Osteocyte (in vitro differentiated cells): ENCODE data around the gene UGT1A3. TPM values are rescaled to one million over a fixed set of nuclear protein-coding genes. Genes with fewer than 3 reads are reported as not detected.

ENCODE experiments used
- DNase-seq: peaks from one replicate; pipeline ENCODE4 v3.0.0; 2021; ENCODE audit warnings: mixed read lengths; ENCODE audit not compliant: unreplicated experiment; ENCODE audit errors: extremely low spot score
- H3K27ac Mint-ChIP-seq: one replicate; pipeline ENCODE4 v1.8.0; 2021; ENCODE audit warnings: mild to moderate bottlenecking, mixed read lengths; ENCODE audit not compliant: unreplicated experiment
- H3K27me3 Mint-ChIP-seq: one replicate; pipeline ENCODE4 v1.8.0; 2021; ENCODE audit warnings: mixed read lengths; ENCODE audit not compliant: unreplicated experiment
- H3K36me3 Mint-ChIP-seq: one replicate; pipeline ENCODE4 v1.8.0; 2021; ENCODE audit warnings: mixed read lengths; ENCODE audit not compliant: unreplicated experiment
- H3K4me1 Mint-ChIP-seq: one replicate; pipeline ENCODE4 v1.8.0; 2021; ENCODE audit warnings: mixed read lengths; ENCODE audit not compliant: unreplicated experiment
- H3K4me3 Mint-ChIP-seq: one replicate; pipeline ENCODE4 v1.8.0; 2021; ENCODE audit warnings: mild to moderate bottlenecking, moderate library complexity, mixed read lengths; ENCODE audit not compliant: unreplicated experiment
- H3K9me3 Mint-ChIP-seq: one replicate; pipeline ENCODE4 v1.8.0; 2021; ENCODE audit warnings: mixed read lengths; ENCODE audit not compliant: unreplicated experiment
- total RNA-seq: library from RNA; stranded (reverse); gene quantifications from 2 replicates; pipeline ENCODE4 v1.2.1, GENCODE V29; 2021
- TF ChIP-seq, protein P1 (sequence below): fragments of 200-600 bp; sonication (generic); IDR thresholded peaks from 2 replicates; pipeline ENCODE4 v1.5.0; 2021; ENCODE audit warnings: antibody characterized with exemption, mild to moderate bottlenecking, moderate library complexity

The UGT1A3 gene
- total RNA-seq, 1 donor from 2014 or later, result not detected

DNA sequence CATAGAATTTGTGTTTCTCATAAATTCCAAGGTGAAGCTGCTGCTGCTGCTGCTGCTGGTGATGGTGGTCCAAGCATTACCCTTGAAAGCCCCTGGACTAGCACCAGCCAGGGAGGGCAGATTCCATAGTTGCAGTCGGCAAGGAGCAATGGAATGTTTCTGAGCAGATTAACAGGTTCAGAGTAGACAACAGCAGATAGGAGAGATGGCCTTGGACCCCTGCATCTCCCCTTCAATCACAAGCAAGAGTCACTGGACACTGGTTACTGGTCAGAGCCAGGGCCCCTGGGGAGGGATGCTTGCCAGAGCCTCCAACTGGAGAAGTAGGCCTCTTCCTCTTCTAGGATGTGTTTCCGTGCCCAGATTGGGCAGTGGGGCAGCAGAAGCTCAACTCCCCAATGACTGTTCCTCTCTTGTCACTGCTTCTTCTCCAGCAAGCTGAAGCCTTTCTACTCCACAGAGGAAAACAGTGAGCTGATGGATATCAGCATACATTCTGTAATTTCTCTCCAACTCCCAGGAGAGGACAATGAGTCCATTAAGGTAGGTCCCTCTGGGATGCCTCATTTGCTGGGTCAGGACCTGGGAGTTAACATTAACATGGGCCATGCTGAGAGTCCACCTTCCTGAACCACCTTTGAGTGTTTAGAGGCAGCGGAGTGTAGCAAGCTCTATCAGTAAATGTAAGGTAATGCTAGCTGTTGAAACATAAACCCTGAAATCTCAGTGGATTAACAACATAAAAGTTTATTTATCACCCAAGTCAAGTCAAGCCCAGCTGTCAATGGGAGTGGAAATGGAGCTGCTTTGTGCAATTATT, 84.6 kb downstream of the UGT1A3 start:
- Mint-ChIP-seq H3K27me3 (peaks cover 18% of the 10 kb centered on the region), H3K4me1 (peaks cover 21% of the 10 kb centered on the region)

DNA sequence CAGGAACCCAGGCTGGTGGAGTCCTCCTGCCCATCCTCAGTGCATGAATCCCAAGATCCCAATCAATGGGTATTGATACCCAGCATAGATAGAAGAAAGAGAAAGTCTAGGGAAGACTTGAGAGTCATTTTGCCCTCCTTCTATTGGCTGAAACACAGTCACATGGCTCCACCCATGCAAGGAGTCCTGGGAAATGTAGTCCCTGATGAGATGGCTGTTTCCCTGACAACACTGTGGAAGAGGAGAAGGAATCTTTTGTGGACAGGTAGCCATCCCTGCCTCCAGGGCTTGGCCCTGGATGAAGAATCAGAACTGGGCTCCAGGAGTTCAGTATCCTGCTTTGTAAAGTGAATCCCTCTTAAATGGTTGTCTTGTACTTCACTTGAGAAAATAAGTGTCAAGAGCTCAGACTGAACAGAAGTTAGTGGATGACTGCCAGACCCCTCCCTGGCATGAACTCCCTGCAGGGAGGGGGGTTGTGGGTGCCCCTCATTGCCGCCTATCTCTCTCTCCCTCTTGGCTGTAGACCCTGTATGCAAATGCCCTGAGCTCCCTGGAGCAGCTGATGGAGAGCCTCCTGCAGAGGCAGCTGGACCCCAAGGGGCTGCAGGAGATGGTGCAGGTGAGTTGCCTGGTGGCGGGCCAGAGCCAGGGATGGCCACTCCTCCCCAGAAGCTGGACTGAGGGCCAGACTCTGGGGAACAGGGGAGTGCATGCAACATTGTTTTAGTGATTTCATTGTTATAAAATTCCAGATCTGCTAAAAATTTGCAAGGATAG, 85.4 kb downstream of the UGT1A3 start:
- Mint-ChIP-seq H3K4me3 (no peak overlapping the region), H3K27ac (no peak overlapping the region), H3K27me3 (peaks cover 18% of the 10 kb centered on the region), H3K36me3 (no peaks in the 10 kb centered on the region), H3K4me1 (peaks cover 21% of the 10 kb centered on the region), H3K9me3 (no peaks in the 10 kb centered on the region)
- TF ChIP-seq, protein P1, sequence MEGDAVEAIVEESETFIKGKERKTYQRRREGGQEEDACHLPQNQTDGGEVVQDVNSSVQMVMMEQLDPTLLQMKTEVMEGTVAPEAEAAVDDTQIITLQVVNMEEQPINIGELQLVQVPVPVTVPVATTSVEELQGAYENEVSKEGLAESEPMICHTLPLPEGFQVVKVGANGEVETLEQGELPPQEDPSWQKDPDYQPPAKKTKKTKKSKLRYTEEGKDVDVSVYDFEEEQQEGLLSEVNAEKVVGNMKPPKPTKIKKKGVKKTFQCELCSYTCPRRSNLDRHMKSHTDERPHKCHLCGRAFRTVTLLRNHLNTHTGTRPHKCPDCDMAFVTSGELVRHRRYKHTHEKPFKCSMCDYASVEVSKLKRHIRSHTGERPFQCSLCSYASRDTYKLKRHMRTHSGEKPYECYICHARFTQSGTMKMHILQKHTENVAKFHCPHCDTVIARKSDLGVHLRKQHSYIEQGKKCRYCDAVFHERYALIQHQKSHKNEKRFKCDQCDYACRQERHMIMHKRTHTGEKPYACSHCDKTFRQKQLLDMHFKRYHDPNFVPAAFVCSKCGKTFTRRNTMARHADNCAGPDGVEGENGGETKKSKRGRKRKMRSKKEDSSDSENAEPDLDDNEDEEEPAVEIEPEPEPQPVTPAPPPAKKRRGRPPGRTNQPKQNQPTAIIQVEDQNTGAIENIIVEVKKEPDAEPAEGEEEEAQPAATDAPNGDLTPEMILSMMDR, result no peak
- no peak for DNase-seq

More for the DNA sequence above, 84.6 kb downstream of the UGT1A3 start:
- DNase-seq, result no peak
- H3K9me3 Mint-ChIP-seq, result no peaks in the 10 kb centered on the region
- no peak overlapping the region for H3K27ac Mint-ChIP-seq
- H3K36me3 Mint-ChIP-seq, result no peaks in the 10 kb centered on the region
- TF ChIP-seq, protein P1, result no peak
- H3K4me3 Mint-ChIP-seq, result no peak overlapping the region

DNA sequence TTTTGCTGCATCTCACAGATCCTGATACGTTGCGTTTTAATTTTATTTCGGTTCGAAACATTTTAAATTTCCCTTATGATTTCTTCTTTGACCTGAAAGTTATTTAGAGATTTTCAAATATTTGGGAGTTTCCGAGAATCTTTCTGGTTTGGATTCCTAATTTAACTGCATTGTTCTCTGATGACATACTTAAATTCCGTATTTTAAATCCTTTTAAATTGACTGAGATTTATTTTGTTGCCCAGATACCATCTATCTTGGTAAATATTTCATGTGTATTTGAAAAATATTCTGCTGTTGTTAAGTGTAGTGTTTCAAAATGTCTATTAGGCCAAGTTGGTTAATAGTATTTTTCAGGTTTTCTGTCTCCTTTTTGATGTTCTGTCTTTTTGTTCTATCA, 87.0 kb downstream of the UGT1A3 start:
- Mint-ChIP-seq H3K27ac (peak overlapping the region; percentile 43), H3K27me3 (peaks cover 16% of the 10 kb centered on the region), H3K9me3 (no peaks in the 10 kb centered on the region), H3K36me3 (no peaks in the 10 kb centered on the region), H3K4me1 (peaks cover 21% of the 10 kb centered on the region), H3K4me3 (no peak overlapping the region)
- DNase-seq, result no peak
- TF ChIP-seq, protein P1, result no peak

DNA sequence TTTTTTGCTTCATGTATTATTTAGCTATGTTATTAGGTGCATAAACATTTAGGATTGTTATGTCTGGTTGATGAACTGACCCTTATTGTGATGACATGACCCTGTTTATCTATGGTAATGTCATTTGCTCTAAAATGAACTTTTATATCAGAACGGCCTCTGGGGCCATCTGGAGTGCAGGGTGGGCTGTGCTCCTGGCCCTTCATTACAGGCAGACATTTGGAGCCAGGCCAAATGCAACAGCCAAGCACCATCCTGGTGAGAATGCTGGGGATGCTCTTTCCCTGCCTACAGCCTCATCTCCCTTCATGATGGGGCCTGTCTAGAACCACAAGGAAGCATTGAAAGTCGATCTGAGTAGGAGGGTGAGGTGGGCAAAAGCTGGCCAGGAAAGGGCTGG, 87.5 kb downstream of the UGT1A3 start:
- Mint-ChIP-seq H3K36me3 (no peaks in the 10 kb centered on the region), H3K4me3 (no peak overlapping the region), H3K27ac (peak overlapping the region; percentile 43), H3K27me3 (peaks cover 14% of the 10 kb centered on the region), H3K9me3 (no peaks in the 10 kb centered on the region), H3K4me1 (peaks cover 21% of the 10 kb centered on the region)
- no peak for DNase-seq
- TF ChIP-seq, protein P1, result no peak

DNA sequence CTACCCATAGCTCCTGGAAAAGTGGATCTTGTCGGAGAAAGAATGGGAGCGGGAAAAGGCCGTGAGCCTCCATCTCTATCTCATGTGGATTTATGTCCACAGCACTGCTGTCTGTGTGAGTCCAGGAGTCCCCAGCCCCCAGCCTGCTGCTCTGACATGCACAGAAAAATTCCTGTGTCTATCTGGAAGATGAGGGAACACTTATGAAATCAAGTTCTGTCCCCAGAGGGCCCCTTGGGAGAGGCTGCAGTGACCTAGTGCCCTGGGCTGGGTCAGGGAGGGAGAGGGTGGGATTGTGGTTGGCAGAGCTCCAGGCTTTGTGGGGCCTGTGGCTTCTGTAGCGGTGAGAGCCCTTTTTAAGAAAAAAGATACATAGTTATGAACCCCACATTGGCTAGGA, 87.9 kb downstream of the UGT1A3 start:
- DNase-seq, result no peak
- TF ChIP-seq, protein P1, result no peak
- Mint-ChIP-seq H3K9me3 (no peaks in the 10 kb centered on the region), H3K27ac (peak overlapping the region; percentile 43), H3K27me3 (peaks cover 14% of the 10 kb centered on the region), H3K36me3 (no peaks in the 10 kb centered on the region), H3K4me3 (no peak overlapping the region), H3K4me1 (peaks cover 21% of the 10 kb centered on the region)
